Left ventricle myocardium inferior (tissue), 1 donor: ENCODE measurements around the gene MT1B. TPM values are rescaled to one million over a fixed set of nuclear protein-coding genes. Genes with fewer than 3 reads are reported as not detected.
A peak's percentile ranks its signal among the peaks of the same experiment; 100 is the strongest.

ENCODE experiments used
- DNase-seq: peaks from one replicate; pipeline ENCODE4 v3.0.0-alpha.2; 2020
- H3K27ac ChIP-seq: fragments of 200-600 bp; replicated peaks from 2 replicates; pipeline ENCODE4 v1.8.0; 2021
- H3K27me3 ChIP-seq: fragments of 200-600 bp; 2 replicates; pipeline ENCODE4 v1.8.0; 2021; ENCODE audit warnings: low read depth
- H3K36me3 ChIP-seq: fragments of 200-600 bp; 2 replicates; pipeline ENCODE4 v1.8.0; 2021
- H3K4me1 ChIP-seq: fragments of 200-600 bp; 2 replicates; pipeline ENCODE4 v1.8.0; 2021
- H3K4me3 ChIP-seq: fragments of 200-600 bp; 2 replicates; pipeline ENCODE4 v1.8.0; 2021; ENCODE audit warnings: mild to moderate bottlenecking, moderate library complexity
- H3K9me3 ChIP-seq: fragments of 200-600 bp; replicated peaks from 2 replicates; pipeline ENCODE4 v1.8.0; 2021
- CTCF ChIP-seq: fragments of 200-600 bp; IDR thresholded peaks from 2 replicates; pipeline ENCODE4 v1.8.0; 2021; ENCODE audit warnings: antibody characterized with exemption, mild to moderate bottlenecking, borderline replicate concordance
- intact Hi-C: fragments of 100-400 bp; cut with micrococcal nuclease; formaldehyde crosslinking; loops from one replicate; pipeline ENCODE4 v1.11.0; 2022
- total RNA-seq: library from RNA; stranded (reverse); fragmentation: NEBNext Ultra II Directional; extraction: Animal tissue kit (Norgen Biotek cat#: 25700); gene quantifications from one replicate; pipeline ENCODE4 v1.2.1, GENCODE V29; 2021
- donor health status: DM: no; HTN: yes; CAD: no; lungs with severe emphysema.

The MT1B gene
- total RNA-seq, 1 donor from 2014 or later: not detected

- no peak for TF ChIP-seq CTCF
- Histone ChIP-seq H3K36me3 (no peaks in the 10 kb centered on the region), H3K9me3 (no peaks in the 10 kb centered on the region), H3K27me3 (no peaks in the 10 kb centered on the region), H3K4me3 (peak overlapping the region; percentile 22), H3K27ac (peak overlapping the region; percentile 95), H3K4me1 (peaks cover 57% of the 10 kb centered on the region)
- intact Hi-C loops: loop anchor here (10.0 kb wide), 1 partner anchor 92 kb away; no protein-coding TSS in a partner anchor
- no peak for DNase-seq
Measured at GRCh38 chr16:56606476-56607108, 45.1 kb upstream of the MT1B start.

- peak overlapping the region; percentile 78 for H3K4me3 ChIP-seq
- intact Hi-C loops: loop anchor here (10.0 kb wide), 1 partner anchor 92 kb away; no protein-coding TSS in a partner anchor
- H3K9me3 ChIP-seq: no peaks in the 10 kb centered on the region
- H3K36me3 ChIP-seq: no peaks in the 10 kb centered on the region
- H3K4me1 ChIP-seq: peaks cover 63% of the 10 kb centered on the region
- no peak for TF ChIP-seq CTCF
- H3K27me3 ChIP-seq: no peaks in the 10 kb centered on the region
- DNase-seq: peak; percentile 68
- peak overlapping the region; percentile 95 for H3K27ac ChIP-seq
Measured at GRCh38 chr16:56607109-56607618, 44.5 kb upstream of the MT1B start.

GRCh38 chr16:56607675-56608042, 44.0 kb upstream of the MT1B start:
- no peaks in the 10 kb centered on the region for H3K36me3 ChIP-seq
- H3K4me3 ChIP-seq: peak overlapping the region; percentile 78
- H3K9me3 ChIP-seq: no peaks in the 10 kb centered on the region
- TF ChIP-seq CTCF: no peak
- H3K4me1 ChIP-seq: peaks cover 66% of the 10 kb centered on the region
- intact Hi-C loops: loop anchor here (10.0 kb wide), 1 partner anchor 93 kb away; no protein-coding TSS in a partner anchor
- DNase-seq: no peak
- peak overlapping the region; percentile 95 for H3K27ac ChIP-seq
- no peaks in the 10 kb centered on the region for H3K27me3 ChIP-seq

- Histone ChIP-seq H3K9me3 (no peaks in the 10 kb centered on the region), H3K27me3 (no peaks in the 10 kb centered on the region), H3K36me3 (no peaks in the 10 kb centered on the region), H3K4me1 (peaks cover 66% of the 10 kb centered on the region), H3K27ac (peak within 1 kb of the TSS; percentile 95), H3K4me3 (peak within 1 kb of the TSS; percentile 78)
- intact Hi-C loops: loop anchor here (10.0 kb wide), 1 partner anchor 93 kb away; no protein-coding TSS in a partner anchor
- TF ChIP-seq CTCF: no peak
- peak; percentile 97 for DNase-seq
Measured at GRCh38 chr16:56608043-56608875, 43.4 kb upstream of the MT1B start, which contains the start of gene MT2A. TSS of gene MT2A (plus strand) at chr16:56608584. CDS start at chr16:56608656, 72 bp downstream.

- intact Hi-C loops: loop anchor here (10.0 kb wide), 1 partner anchor 94 kb away; no protein-coding TSS in a partner anchor
- DNase-seq: no peak
- H3K36me3 ChIP-seq: no peaks in the 10 kb centered on the region
- peak overlapping the region; percentile 78 for H3K4me3 ChIP-seq
- peak overlapping the region; percentile 95 for H3K27ac ChIP-seq
- H3K9me3 ChIP-seq: no peaks in the 10 kb centered on the region
- TF ChIP-seq CTCF: peak; percentile 25
- peaks cover 66% of the 10 kb centered on the region for H3K4me1 ChIP-seq
- no peaks in the 10 kb centered on the region for H3K27me3 ChIP-seq
Measured at GRCh38 chr16:56608876-56609462, 42.7 kb upstream of the MT1B start.
